GM12874 (cell line): ENCODE measurements around the gene AOPEP.

ENCODE experiments used
- CTCF ChIP-seq: IDR thresholded peaks from 2 replicates; pipeline ENCODE4 v1.5.1; 2011; ENCODE audit warnings: low read depth, mild to moderate bottlenecking, control low read depth, low read length, moderate library complexity; ENCODE audit not compliant: insufficient read depth

AOPEP gene

GRCh38 chr9:94946256-94946655, 219.8 kb downstream of the AOPEP start:
- no peak for TF ChIP-seq CTCF

GRCh38 chr9:94948567-94949235, 222.2 kb downstream of the AOPEP start:
- no peak for TF ChIP-seq CTCF

DNA sequence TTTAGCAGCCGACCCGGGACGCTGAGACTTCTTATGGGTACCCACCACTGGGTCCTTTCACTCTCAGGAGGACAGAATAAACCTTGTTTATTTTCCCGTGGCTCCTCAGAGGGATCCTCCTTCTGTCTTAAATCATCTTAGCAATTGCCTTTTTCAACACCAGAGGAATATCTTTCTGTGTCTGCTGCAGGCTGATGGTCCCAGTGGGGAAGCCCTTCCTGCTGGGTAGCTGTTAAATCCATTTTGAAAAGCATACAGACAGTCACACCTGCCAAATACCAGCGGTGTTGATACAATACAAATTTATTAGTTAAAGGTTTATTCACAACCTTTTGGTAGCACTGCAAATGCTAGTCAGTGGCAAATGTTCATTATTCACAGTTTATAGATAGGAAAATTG, 222.9 kb downstream of the AOPEP start:
- TF ChIP-seq CTCF, result no peak

DNA sequence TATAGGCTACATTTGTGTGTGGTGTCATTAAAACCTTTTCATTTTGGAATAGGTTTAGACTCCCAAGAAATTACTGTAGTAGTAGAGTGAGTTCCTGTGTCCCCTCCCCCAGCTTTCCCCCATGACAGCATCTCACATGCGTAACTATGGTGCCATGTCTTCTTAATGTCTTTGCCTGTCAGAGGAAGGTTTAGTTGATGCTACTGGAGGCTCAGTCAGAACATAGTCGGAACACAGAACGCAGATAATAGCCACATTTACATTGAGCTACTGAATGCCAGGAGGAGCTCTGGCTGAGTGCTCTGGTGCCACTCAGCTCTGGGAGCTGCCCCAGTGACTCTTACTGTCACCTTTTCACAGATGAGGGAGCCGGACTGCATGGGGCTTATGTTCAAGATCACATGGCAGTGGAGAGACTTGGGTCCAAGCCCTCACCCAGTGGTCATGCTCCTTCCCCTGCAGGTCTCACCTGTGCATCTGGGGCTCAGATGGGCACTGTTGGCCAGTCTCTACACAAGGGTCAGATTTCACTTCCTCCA, 223.6 kb downstream of the AOPEP start:
- no peak for TF ChIP-seq CTCF

DNA sequence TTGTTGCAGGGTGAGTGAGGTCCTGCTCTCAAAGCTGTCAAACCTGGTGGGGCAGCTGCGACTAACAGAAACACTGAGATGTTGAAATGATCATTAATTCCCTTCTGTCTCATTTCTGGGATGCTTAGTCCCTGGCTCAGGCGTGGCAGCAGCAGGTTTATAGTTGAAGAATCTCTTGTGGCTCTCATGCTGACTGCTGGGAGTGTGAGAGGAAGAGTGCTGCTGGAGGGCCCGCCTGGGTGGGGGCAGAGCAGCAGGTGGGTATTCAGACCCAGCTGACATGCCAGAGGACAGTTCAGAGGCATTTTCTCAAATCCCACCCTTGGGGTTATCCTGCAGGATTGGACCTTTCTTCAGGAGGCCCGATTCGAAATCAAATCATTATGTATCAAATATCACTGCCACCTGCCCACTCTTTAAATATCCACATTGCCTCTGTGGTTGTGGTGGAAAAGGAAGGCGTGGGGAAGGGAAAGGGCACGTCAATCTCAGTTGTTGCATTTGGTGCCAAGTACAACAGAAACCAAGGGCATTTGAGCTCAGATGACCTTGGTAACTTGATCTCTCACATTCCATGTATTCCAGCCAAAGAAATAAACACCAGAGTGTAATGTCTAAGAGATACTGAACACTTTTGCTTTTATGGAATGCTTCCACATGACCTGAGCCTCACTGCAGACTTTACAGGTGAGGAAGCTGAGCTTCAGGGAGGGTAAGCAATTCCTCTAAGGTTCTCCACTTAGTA, 224.3 kb downstream of the AOPEP start:
- TF ChIP-seq CTCF, result no peak

DNA sequence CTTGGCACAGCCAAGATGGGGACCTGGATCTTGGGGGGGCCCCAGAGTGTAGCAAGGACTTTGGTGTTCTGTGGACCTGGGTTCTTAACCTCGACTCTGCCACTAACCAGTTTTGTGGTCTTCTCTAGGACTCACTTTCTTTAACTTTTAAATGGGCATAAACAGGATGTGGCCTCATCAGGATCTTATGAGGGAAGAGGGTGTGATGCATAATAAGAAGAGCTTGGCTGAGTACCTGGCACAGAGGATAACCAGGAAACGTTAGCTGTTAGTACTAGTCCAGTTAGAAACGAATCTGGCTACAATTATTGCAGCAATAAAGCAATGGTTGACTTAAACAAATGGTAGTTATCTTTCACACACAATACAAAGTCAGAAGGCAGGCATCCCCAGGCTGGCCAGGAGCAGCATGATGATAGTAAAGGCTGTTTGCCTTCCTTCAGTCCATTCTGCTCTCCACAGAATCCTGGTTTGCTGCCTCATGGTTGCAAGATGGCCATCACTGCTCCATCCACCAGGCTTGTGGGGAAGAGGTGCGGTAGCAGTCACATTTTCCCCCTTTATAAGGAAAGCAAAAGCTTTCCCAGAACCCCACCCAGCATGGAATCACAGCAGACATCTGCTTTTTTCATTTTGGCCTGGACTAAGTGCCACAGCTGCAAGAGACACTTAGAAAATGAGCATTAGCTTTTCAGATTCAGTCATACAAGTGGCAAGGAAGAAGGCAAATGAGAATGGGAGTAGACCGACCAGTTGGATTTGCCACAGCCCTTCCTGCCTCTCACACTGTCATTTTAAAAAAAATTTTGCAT, 225.0 kb downstream of the AOPEP start:
- TF ChIP-seq CTCF, result no peak

DNA sequence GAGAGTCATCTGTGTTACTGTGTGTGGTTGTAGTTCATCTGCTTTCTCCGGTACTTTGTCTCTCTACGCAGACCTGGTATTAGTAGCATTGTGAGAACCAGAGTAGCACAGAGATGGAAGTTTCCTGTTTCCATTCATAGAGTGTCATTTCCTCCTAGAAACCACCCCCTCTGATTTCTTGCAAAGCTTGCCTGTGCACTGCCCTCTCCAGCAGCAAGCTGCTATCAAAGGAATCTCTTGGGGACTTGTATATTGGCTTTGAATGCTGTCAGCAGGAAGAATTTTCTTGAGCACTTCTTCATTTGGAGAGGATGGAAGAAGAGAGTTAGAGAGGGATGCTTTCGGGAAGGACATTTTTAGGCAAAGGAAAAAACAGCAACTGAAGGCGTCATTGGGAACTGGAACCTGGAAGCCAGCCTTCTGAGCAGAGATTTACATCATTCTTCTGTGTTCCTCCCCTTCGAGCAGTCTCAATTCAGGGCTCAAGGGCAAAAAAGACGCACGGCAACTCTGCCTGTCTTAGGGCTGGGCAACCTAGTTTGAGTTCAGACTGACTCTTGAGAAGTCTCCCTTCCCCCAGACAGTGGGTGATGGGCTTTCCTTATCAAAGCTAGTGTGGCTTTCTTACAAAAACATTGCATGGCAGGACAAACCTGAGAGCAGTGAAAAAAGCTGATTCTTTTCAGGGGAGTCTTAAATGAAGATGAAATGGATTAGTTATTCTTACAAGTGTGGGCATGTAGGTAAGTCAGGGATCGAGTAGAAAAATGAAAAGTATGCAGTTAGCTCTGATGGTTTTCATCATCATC, 226.3 kb downstream of the AOPEP start:
- TF ChIP-seq CTCF, result no peak
